Stimulated activated CD4-positive, alpha-beta T cell treated with anti-CD3 and anti-CD28 coated beads, Interleukin-4, amount 100 ng/mL, for 24 hours (primary cell): ENCODE measurements around the gene TMEM170B.

Experiments used
- DNase-seq: peaks from one replicate; pipeline ENCODE4 v3.0.0-alpha.2; 2020

TMEM170B gene

DNA sequence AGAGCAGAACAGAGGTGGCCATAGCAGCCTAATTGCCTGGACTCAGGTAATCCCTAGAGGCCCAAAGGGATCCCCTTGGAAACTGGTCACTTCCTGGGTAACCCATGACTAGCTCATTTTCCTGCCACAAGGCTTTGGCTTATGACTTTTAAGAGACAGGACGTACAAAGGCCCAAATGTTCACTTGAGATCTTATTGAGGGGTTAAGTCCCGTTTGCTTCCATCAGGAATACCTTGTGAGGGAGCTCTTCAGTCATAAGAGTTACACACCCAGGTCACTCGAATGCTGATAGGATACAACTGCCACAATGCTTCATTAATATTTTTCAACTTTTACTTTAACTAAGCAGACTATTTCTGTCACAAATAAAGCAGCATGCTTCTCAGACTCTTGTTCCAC is 51.7 kb downstream of the TMEM170B start:
- no peak for DNase-seq

DNA sequence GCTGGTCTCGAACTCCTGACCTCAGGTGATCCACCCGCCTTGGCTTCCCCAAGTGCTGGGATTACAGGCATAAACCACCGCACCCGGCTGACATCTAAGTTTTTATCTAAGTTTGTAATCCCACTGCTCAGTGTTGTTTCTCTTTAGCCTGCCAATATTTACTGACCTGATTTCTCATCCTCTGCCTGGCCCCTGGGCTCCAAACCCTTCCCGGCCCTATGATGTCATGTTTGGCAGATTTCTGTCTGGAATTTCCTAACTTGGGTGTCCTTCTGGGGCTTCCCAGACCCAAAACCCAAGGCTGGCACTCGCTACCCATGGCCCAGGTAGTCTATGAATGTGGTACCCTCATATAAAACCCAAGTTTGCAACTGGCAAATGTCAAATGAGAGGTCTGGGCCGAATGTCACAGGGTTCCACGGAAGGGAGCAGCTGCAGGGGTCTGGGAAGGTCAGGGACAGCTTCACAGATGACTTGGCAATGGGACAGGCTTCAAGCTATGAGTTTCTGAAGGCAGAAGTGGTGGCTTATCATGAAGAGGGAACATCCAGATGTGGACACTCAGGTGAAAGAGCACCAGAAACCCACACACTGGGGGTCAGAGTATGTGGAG is 54.9 kb downstream of the TMEM170B start:
- no peak for DNase-seq

DNA sequence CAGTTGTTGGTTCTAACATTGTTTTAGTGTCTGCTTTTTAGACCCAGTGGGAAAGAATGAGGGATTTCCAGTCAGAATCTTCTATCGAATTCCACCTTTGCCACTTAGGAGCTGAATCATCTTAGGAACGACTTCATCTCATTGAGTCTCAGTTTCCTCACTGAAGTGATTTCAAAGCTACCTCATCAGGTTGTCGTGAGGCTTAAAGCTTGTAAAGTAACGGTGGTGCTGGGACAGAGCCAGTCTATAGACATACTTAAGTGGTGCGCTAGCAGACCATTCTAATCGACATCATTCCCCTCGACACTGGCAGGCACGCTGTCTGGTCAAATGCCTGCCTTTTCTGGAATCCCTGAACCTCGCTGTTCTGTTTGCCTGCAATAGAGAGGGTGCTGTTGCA is 55.5 kb downstream of the TMEM170B start:
- no peak for DNase-seq

DNA sequence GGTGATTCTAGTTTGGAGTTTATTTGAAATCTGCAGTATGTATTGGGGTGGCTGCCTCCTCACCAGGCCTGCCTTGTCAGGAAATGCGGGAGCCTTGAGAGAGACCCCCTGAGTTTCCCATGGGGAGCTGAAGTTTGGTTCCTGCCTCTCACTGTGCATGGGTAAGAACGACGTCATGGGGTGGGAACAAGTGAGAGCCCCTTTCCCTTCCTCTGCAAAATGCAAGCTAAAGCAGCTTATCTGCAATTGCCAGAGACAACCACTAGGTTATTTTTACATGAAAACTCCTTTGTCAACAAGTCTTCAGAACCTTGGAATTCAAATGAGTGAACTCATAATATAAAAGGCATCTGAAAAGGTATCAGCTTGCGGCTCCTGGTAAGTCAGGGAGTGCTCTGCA is 58.4 kb downstream of the TMEM170B start:
- no peak for DNase-seq

DNA sequence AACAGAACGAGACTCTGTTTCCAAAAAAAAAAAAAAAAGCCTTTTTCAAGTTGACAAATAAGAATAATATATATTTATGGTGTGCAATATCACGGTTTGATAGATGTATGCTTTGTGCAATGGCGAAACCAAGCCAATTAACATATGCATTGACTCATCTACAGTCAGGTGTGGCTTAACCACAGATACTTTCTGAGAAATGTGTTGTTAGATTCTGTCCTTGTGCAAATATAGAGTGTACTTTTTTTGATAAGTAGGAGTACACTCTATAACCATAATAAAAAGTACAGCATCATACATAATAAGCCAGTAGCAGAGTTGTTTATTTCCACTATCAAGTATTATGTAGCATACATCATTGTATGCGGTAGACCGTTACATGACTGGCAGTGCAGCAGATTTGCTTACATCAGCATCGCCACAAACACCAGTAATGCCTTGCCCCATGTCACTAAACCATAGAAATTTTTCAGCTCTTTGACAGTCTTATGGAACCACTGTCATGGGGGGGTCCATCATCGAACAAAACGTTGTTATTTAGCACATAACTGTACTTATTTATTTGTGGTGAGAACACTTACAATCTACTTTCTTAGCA is 59.2 kb downstream of the TMEM170B start:
- DNase-seq, result no peak

DNA sequence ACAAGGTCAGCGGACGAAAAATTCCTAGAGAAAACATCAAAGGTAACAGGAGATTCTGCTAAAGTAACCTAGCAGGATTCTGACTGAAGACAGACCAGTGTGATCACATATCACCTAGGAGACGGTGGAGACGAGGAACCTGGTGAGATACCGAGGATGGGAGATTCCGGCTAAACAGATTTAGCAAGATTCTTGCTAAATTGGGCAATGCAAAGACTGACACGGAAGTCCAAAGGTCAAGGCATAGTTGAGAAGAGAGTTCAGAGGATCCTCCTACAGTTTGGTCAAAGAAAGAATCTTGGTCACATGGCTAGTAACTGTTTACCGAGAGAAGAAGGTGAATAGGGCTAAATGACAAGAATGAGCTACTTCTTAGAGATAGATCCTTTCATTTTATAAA is 61.1 kb downstream of the TMEM170B start:
- no peak for DNase-seq

DNA sequence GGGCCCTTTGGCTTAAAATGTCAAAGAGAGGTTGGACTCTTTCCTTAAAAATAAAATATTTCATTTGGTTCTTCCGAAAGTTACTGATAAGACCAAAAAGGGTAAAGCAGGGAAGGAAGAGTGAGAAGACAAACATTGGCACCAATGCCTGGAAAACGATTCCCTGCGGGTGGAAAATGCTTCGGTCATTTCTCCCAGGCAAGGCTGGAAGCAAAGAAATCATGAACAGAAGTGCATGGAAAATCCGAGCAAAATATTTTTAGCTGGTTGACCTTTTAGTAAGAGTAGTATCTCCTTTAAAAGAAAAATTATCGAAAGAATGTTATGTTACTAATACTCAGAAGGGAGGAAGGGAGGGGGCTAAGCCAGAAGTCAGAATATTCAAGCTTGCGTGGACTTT is 62.7 kb downstream of the TMEM170B start:
- no peak for DNase-seq

DNA sequence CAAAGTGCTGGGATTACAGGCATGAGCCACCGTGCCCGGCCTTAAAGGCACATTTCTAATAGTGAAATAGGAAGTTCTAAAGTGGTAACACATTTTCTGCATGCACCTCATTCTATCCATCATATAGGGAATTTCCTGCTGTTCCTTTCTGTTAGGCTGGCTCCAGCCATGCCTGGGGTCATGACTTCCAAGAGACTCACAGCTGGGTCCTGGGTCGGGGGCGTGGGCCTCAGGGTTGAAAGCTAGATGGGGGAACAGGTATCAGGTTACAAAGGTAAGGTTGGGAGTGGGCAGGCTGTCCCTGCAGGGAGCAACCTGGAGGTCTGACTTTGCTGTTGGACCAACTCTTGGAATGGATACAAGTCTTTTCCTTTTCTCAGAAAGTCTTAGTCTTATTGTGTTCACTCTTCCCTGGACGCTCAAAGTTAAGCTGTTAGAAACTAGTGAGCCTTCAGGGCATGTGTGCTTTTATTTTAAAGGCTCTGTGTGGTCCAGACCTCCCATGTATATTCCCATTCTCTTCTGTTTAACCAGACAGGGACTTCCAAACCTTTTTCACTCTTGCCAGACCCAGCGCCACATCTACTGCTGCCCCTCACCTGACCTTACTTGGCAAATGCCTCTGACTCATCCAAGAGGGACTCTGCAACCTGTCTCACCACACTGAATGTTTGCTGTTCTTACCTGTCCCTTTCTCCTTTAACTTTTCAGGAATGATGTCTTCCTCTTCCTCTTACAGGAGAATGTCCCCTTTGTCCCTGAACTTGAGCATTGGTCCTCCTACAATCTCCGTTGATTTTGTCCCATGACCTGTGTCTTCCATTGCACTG is 64.4 kb downstream of the TMEM170B start:
- no peak for DNase-seq

DNA sequence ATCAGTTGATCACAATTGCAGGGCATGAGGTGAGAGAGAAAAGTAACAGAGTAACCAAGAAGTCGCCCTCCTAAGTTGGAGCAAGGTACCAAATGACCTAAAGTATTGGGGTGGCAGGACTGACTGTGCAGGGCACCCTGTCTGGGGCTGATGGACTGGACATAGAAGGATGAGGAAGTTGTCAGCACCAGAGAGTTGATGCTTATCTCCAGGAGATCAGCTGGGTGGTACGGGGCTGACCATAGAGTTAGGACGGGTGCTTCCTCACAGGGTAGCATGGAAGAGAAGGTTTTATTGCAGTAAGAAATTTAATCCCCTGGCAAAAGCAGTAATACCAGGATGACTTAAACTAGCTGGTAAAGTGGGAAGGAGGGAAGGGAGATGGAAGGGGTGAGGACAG is 66.7 kb downstream of the TMEM170B start:
- DNase-seq, result no peak

DNA sequence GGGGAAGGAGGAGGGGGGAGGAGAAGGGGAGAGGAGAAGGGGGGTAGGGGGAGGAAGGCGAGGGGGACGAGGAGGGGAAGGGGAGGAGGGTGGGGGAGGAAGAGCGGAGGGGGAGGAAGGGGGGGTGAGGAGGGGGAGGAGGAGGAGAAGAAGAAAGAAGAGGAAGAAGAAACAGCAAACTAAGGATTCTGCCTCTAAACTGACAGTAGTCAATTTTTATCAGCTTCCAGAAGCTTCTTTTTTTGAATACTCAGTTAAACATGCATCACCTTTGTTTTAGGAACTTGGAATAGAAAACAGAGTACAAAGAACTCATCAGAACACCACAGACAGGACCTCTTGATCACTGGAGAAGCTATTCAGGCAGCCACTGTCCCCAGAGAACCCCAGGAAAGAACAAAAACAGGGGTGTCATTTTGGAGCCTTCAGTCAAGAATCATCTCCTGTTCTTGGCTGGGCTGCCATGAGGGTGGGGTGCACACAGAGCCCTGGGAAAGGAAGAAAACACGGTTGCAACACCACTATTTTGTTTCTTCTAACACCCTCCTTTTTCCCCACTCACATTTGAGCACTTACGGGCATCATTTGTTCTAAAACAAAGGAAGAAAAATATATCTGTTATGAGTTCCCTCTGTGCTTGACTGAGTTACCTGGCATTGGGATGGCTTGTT is 67.4 kb downstream of the TMEM170B start:
- no peak for DNase-seq

DNA sequence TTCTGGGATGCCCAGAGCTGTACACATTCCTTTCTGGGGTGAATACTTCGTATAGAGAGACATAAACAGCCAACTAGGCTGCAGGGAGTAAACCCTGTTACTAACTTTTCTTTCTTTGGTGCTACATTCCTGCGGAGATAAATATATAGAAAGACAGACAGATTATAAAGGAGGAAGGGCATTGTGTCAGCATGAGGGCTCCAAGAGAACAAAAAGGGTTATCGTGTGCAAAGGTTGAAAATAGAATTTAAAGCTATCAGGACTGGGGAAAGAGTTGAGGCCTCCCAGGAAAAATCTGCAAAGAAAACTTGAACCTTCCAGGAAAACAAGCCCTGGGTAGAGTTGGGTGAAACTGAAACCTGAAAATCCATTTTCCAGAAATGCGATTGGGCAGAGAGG is 68.0 kb downstream of the TMEM170B start:
- no peak for DNase-seq

DNA sequence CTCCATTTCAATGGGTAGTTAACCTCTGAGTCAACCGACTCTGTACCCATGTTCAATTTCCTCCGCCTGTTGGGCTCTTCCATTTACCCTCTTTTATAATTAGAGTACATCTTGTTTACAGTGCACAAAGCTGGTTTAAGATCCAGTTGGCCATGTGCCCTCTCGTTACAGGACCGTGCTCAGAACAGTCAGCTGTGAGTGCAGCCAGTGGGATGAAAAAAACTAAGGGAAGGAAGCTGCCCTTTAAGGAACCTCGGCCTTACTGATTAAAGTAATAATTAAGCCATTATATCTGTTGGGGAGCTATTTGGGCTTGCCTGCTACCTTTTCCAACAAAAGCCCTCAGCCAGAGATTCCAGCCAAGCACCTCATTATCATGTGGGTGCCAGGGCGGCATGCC is 68.8 kb downstream of the TMEM170B start:
- no peak for DNase-seq

DNA sequence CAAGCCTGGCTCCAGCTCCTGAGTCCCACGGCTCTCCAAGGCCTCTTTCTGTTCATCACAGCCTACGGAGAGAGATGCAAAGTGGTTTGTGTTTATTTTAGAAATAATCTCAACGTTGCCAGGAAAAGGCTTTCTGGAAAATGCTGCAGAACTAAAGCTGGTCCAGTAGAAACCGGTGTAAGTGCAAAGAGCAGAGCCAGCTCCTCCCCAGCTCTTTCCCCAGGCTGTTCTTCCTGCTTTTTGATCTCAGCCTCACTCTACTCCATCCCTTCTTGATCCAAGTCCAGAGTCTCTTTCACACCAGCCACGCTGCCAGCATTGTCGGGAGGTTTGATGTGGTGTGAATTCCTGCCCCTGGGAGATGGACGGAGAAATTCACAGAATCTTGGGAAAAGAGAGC is 69.8 kb downstream of the TMEM170B start:
- no peak for DNase-seq

DNA sequence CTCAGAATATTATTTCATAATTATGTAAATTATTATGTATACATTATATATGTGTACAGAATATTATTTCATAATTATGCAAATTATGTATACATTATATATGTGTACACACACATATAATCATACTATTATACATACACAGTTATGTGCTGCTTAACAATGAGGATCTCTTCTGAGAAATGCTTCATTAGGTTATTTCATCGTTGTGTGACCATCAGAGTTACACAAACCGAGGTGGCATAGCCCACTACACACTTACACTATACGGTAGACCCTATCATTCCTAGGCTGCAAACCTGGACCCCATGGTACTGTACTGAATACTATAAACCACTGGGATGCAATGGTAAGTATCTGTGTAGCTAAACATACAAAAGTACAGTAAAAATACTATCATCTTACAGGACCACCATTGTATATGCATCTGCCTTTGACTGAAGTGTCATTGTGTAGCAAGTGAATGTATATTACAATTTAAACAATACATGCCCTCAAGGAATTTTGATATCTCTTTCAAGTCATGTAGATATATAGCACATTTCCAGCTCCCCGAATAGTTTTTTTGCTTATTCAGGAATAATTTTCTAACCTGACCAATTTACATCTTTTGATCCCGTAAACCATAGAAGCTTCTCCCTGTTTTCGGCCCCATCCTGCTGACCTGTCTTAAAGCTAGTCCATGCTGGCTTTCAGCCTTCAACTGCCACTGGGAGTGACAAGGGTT is 71.2 kb downstream of the TMEM170B start:
- no peak for DNase-seq

DNA sequence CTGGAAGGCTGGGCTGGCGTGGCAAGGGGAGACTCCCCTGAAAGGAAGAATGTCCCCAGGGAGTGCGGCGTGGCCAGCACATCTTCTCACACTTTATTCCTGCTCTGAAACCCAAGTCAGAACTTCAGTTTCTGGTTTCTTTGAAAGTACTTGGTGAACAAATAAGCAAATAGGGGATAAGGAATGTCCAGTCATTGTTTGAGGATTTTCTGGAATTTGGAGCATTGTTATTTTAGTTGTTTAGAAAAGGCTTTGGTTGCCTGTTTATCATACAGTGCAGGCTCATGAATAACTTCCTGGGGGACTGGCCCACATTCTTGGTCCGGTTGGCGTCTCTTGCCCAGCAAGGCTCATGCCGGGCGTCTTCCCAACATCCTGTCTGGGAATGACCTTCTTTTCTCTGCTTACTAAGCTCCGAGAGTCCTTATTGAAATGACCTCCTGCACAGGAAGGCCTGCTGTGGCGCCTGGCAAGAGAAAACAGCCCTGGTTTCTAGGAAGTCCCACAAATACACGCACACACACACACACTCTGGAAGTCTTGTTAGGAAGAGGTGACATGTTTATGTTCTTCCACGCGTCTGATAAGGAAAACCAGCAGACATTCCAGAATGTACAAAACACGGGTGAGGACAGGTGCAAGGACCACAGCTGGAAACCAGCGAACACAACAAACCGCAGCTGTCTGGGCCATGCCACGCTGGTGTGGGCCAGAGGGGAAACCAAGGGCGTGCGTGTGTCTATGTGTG is 71.9 kb downstream of the TMEM170B start:
- no peak for DNase-seq

DNA sequence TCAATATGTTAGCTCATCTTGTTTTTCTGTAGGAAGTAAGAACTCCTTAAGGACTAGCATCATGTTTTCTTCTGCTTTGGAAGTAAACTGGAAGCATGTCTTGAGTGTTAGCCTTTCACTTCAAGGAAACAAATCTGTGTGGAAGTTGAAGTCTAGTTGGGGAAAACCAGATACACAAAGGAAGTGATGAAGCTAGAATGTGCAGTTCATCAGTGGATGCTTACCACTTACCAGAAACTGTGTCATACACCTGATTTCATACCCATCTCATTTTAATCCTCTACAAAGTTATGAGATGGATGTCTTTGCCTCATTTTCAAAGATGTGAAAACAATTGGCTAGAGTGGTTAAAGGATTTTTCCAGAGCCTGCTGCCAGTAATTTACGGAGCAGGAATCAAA is 75.8 kb downstream of the TMEM170B start:
- no peak for DNase-seq

DNA sequence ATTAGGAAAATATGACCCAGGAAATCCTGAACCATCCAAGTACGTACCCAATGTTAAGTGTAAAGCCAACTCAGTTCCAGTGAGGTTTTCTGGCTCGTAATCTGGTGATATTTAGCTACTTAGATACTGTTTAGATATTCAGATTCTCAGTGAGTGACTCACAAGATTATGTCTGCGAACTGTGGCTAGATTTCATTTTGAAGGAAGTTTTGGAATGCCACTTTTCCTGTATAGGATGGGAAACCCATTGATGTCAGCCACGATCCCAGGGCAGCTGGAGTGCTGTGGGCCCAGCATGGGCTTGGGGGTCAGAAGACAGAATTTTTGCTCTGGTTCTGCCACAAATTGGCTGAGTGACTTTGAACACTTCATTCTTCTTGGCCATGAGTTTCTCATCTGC is 76.3 kb downstream of the TMEM170B start:
- DNase-seq, result no peak

DNA sequence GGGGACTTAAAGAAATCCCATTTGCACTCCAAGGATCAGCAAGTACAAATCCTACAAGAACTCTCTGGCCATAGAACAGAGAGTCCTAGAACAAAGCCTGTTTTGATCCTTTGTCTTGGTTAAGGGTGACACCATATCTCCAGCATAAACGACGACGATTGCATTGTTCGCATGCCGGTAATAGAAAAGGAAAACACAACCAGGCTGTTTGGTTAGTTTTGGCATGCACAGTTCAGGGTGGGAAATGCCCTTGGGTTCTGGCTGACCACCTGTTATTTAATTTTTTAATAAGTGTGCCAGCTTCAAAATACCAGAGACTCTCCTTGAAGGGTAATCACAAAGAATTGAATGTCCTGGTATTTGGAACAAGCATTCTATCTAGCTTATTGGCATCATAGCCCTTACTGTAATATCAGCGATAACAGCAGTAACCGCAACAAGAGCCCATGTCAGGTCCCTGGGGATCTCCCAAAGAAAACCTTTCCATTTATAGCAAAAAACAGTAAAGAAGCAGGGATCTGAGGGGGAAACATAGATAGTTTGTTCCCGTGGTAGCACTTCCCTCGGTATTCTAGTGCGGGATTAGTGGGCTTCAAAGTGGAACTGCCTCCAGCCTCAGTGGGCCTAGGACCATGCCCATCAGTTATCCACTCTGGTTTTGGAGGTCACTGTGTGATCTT is 77.1 kb downstream of the TMEM170B start:
- DNase-seq, result no peak

DNA sequence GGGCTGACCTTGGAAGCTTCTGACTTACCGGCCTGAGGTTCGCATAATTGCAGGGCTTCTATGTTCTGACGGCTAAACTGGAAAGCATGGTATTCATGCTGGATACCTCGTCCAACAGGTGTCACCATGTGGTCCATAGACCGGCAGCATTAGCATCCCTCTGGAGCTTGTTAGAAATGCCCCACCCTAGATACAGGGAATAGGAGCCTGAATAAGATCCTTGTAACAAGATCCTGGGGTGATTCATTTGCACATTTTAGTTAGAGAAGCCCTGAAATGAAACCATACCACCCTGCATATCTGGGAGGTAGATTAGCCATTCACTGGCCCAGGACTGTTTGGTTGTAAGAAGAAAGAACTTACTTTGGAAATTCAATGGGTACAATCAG is 77.7 kb downstream of the TMEM170B start:
- no peak for DNase-seq

DNA sequence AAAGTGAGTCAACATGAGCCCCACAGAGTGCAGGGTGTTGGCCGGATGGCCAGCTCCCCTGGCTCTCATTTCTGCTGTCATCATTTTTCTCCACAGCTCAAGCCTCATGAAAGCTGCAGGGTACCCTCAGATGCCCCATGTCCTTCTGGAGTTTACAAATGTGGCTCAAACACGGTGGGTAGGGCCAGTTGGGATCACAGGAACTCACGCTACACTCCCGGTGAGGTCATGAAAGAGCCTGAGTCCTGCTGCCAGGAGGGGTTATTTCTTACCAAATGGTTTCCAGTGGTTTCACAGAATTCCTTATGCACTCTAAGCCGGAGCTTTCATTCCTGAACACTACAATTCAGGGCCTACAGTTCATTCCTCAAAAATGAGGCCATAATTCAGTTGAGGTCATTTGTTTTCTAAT is 78.7 kb downstream of the TMEM170B start:
- no peak for DNase-seq

DNA sequence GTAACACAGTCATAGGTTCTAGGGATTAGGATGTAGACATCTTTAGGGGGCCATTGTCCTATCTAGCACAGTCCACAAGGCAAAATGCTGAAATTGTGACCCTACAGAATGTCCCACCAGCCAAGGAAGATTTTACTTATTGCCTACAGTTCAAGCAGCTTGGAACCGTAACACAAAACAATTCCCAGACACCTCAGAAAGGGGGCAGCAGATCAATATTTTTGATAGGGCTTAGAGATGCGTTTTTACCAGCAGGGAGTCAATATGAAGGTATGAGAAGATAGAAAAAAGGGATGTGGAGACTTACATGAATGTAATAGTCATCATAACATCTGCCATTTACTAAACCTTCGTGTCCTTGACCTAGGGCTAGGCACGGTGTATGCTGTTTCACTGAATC is 81.0 kb downstream of the TMEM170B start:
- no peak for DNase-seq

DNA sequence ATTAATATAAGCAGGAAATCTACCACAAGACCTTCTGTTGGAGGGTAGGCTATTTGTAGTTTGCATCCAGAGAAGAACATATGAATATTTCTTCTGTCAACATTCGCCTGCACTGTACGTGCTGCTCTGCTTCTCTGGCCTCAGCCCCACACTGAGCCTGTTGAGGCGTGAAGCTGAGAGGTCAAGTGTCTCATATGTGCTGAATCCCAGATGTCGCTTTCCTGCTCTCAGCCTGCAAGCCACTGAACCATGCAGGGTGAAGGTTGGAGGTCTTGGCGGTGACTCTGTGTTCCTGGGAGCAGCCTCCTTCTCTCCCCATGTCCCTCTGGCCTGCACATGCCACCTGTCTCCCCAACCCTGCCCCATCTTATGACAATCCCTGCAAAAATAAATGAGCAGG is 83.6 kb downstream of the TMEM170B start:
- DNase-seq, result no peak
